Activated naive CD4-positive, alpha-beta T cell treated with anti-CD3 and anti-CD28 coated beads, Interleukin-2, amount 50 U/mL, for 72 hours (primary cell): ENCODE measurements around the gene PLEKHS1. TPM values are rescaled to one million over a fixed set of nuclear protein-coding genes. Genes with fewer than 3 reads are reported as not detected.

Experiments
- ATAC-seq, 2 donors: fragments of 150-1000 bp; cut with Tn5 transposase; 2 replicates each; pipeline ENCODE4 v1.10.0; 2021; ENCODE audit warnings: mild to moderate bottlenecking in 2 of 2, moderate library complexity in 2 of 2
- DNase-seq, 2 donors: peaks; one replicate each; pipeline ENCODE4 v3.0.0; 2021 to 2022; ENCODE audit warnings: low spot score in 2 of 2
- H3K27ac Mint-ChIP-seq, 2 donors: one replicate each; pipeline ENCODE4 v1.8.0; 2022; ENCODE audit warnings: mild to moderate bottlenecking in 2 of 2, mixed read lengths in 2 of 2
- H3K36me3 Mint-ChIP-seq, 2 donors: one replicate each; pipeline ENCODE4 v1.8.0; 2022; ENCODE audit warnings: mixed read lengths in 2 of 2
- H3K9me3 Mint-ChIP-seq, 2 donors: one replicate each; pipeline ENCODE4 v1.8.0; 2022; ENCODE audit warnings: mixed read lengths in 2 of 2
- total RNA-seq, 2 donors: library from RNA; stranded (reverse); gene quantifications; one replicate each; pipeline ENCODE4 v1.2.3, GENCODE V29; 2022

Gene PLEKHS1
- total RNA-seq, 2 donors from 2014 or later: not detected

DNA sequence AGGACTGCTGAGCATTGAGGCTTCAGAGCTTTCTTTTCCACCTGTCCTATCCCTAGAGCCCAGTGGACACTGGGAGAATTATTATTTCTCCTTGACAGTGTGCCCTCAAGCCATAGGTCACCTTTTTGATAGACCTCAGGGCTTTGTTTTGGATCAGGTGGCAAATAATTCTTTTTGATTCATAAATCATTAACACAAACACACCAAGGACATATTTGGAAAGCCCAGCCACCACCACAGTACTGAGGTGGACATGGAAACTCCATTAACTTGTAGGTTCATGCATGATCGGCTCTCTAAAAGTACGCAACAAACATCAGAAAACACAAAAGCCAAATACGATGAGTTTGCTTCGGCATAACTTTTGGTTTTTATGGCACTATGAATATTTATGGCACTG is 17.8 kb upstream of the PLEKHS1 start:
- H3K36me3 Mint-ChIP-seq: peaks cover 13 to 17% of the 10 kb centered on the region in 2 donors
- H3K27ac Mint-ChIP-seq: no peak overlapping the region
- DNase-seq (no peak), ATAC-seq (no peak)
- no peaks in the 10 kb centered on the region for H3K9me3 Mint-ChIP-seq

DNA sequence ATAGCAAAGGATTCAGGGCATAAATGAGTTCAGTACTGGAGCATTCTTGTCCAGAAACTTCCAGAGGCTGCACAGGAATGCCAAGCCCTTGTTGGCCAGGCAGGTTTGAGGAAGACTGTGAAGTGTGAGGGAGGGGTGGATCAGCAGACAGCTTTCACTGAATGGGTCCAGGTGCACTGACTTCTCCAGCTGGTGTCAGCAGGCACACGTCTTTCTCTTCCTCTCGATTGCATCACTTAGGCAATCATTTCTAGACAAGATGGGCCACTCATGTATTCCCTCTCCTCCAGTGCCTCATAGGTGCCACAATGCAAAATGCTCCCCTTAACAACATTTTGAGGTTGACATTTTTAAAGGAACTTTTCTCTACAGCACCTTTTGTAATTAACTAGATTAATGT is 15.6 kb upstream of the PLEKHS1 start:
- no peaks in the 10 kb centered on the region for H3K9me3 Mint-ChIP-seq
- H3K36me3 Mint-ChIP-seq: no peaks in the 10 kb centered on the region
- DNase-seq (no peak), ATAC-seq (peak in 1 of 2 donors; percentile 50)
- H3K27ac Mint-ChIP-seq: no peak overlapping the region

DNA sequence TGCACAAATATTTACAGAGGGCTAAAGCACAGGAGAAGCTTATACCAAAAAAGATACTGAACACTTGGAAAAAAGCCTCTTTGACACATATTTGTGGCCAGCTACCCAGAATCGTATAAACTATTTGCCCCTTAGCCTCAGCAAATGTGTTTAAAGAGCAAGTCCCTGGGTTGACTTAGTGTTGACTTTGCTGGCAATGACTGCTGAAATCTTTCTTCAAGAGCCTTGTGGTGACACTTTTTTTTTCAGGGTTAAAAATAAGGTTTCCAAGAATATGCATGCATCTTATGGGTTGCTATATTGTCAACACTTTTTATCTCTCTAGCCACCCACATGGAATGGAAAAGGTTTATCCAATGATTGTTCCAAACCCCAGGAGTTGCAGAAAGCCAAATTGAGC is 14.9 kb upstream of the PLEKHS1 start:
- ATAC-seq (no peak), DNase-seq (no peak)
- Mint-ChIP-seq H3K36me3 (no peaks in the 10 kb centered on the region), H3K9me3 (no peaks in the 10 kb centered on the region), H3K27ac (no peak overlapping the region)

GRCh38 chr10:113739031-113739430 is 12.5 kb upstream of the PLEKHS1 start:
- Mint-ChIP-seq H3K9me3 (no peaks in the 10 kb centered on the region), H3K36me3 (no peaks in the 10 kb centered on the region), H3K27ac (no peak overlapping the region)
- DNase-seq: no peak
- no peak for ATAC-seq

DNA sequence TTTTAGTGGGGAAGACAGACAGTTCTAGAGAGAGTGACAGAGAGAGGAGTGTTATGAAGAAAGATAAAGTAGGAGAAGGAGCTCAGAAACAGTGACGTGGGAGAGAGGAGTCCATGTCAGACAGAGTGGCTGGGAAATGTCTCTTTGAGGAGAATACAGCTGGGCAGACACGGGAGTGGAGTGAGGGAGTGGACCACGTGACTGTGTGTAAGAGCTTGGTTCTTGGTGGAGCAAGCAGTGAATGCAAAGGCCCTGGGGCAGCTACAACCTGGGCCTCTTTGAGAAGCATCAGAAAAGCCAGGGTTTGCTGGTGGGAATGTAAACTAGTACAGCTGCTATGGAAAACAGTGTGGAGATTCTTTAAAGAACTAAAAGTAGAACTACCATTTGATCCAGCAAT is 11.9 kb upstream of the PLEKHS1 start:
- ATAC-seq (no peak), DNase-seq (no peak)
- H3K36me3 Mint-ChIP-seq: no peaks in the 10 kb centered on the region
- no peaks in the 10 kb centered on the region for H3K9me3 Mint-ChIP-seq
- no peak overlapping the region for H3K27ac Mint-ChIP-seq

GRCh38 chr10:113740850-113741249 is 10.6 kb upstream of the PLEKHS1 start:
- DNase-seq (no peak), ATAC-seq (no peak)
- H3K9me3 Mint-ChIP-seq: no peaks in the 10 kb centered on the region
- H3K36me3 Mint-ChIP-seq: no peaks in the 10 kb centered on the region
- no peak overlapping the region for H3K27ac Mint-ChIP-seq

DNA sequence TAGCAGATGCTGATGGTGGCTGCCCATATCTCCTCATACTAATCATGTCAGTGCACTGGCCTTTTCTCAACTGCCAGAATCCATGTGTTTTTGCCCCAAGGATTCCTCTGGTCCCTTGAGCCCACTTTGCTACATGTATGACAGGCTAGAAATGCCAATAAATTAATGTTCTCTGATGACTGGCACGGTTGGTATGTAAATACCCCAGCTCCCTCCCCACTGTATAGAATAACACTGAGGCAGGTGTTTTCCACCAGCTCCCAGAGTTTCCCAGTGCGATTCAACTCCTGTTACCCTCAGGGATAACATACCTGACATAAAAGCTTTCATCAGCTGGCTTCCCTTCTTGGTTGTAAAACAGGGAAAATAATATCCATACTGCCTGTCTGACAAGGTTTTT is 9.0 kb upstream of the PLEKHS1 start:
- DNase-seq: no peak
- ATAC-seq: no peak
- no peaks in the 10 kb centered on the region for H3K36me3 Mint-ChIP-seq
- H3K27ac Mint-ChIP-seq: no peak overlapping the region
- H3K9me3 Mint-ChIP-seq: no peaks in the 10 kb centered on the region

DNA sequence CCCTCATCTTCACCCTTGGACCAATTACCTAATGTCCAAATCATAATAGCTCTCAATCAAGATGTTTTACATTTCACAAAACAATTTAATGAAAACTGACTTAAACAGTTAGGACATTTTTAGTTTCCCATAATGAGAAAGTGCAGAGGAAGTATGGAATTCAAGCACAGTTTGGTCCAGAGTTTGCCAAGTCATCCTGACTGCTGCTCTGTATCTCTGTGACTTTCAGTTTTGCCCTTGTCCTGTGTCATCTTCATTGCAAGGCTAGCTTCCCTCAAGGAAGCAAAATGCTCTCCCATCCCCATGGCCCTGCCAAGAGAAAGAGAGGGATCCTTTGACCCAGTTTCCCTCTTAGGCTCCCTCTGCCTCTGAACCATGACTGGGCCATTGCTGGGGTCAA is 7.9 kb upstream of the PLEKHS1 start:
- no peak for ATAC-seq
- Mint-ChIP-seq H3K36me3 (no peaks in the 10 kb centered on the region), H3K9me3 (no peaks in the 10 kb centered on the region), H3K27ac (no peak overlapping the region)
- no peak for DNase-seq

- no peak overlapping the region for H3K27ac Mint-ChIP-seq
- no peaks in the 10 kb centered on the region for H3K9me3 Mint-ChIP-seq
- H3K36me3 Mint-ChIP-seq: no peaks in the 10 kb centered on the region
- DNase-seq: no peak
- no peak for ATAC-seq
These were observed 6.1 kb upstream of the PLEKHS1 start for GRCh38 chr10:113745374-113745773.

GRCh38 chr10:113746217-113746957 is 5.1 kb upstream of the PLEKHS1 start:
- DNase-seq (no peak), ATAC-seq (no peak)
- Mint-ChIP-seq H3K9me3 (no peaks in the 10 kb centered on the region), H3K36me3 (no peaks in the 10 kb centered on the region), H3K27ac (no peak overlapping the region)

DNA sequence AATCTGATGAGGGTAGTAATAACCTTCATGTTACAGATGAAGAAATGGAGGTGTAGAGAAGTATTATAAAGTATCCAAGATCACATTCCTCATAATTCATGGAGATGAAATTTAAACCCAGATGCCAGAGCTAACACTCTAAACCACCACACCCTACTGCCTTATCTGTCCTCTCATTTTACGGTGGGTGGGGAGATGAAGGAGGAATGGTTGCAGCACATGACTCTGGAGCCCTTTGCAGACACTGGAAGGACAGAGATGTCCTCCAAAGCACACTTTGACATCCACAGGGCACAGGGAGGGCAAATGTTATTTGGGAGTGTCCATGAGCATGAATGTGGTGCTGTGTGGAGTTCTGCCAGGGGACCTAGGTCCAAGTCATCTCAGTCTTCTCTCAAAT is 1.1 kb downstream of the PLEKHS1 start:
- no peak overlapping the region for H3K27ac Mint-ChIP-seq
- ATAC-seq: no peak

DNA sequence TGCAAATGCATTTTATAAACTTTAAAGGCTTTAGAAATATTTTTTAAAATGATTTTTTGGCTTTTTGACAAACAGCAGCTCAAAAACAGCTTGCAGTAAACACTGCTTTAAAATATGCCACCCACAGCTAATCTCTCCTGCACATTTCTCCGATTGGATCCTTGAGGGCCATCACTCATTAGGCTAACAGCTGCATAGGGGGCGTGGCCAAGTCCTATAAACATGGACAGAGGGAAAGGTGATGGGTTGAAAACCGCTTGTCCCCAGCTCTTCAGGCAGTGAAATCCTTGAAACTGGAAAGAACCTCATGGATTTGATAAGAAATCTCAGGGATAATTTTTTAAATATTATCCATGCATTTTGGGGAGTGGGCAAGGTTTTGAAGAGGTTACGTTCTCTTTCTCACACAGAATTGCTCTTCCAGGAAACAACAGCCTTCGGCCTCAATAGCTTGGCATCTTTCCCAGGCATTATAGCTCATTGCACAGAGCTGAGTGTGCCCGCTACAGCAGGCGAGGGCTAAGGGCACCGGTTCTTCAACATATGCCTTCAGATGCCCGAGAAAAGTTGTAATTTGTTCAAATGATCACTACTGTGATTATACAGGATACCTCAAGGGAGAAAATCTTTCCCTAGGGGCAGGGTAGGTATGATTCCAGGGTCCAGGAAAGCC is 1.7 kb downstream of the PLEKHS1 start:
- H3K36me3 Mint-ChIP-seq: no peaks in the 10 kb centered on the region
- H3K27ac Mint-ChIP-seq: no peak overlapping the region
- no peaks in the 10 kb centered on the region for H3K9me3 Mint-ChIP-seq
- DNase-seq: no peak
- ATAC-seq: no peak

More for the DNA sequence above, 1.1 kb downstream of the PLEKHS1 start:
- no peak for DNase-seq
- no peaks in the 10 kb centered on the region for H3K9me3 Mint-ChIP-seq
- no peaks in the 10 kb centered on the region for H3K36me3 Mint-ChIP-seq

DNA sequence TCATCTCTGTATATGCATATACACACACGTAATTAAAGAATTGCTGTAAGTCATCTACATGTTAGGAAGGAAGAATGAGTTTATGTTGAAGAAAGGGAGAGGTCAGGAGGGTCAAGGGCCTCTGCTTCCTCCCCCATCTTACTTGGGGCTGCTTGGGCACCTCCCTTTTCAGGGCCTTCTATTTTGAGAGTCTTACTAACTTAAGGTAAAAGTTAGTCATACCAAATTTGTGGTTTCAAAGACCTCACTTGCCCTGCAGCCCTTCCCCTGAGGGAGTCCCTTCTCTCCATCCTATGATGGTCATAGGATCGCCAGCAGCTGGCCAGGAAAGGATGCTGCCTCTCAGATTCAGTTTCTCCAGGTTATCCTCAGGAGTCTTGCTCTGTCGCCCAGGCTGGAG is 2.6 kb downstream of the PLEKHS1 start:
- Mint-ChIP-seq H3K27ac (no peak overlapping the region), H3K9me3 (no peaks in the 10 kb centered on the region), H3K36me3 (no peaks in the 10 kb centered on the region)
- ATAC-seq (peak in 1 of 2 donors; percentile 41), DNase-seq (no peak)

DNA sequence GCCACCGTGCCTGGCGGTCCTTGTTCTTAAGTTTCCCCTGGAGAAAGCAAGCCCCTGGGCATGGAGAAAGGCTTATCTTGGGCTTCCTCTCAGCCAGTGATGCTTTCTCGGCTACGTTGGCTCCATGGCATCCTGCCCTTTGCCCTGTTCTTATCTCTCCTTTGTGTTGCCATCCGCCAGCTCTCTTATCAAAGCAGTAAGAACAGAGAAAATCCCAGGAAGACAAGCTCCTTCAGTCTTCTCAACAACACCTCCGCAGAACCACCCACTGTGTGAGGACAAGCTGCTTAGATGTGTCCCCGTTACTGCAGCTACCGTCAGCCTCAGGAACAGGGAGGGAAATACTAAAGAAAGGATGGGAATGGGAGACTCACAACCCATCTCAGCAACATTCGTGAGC is 3.3 kb downstream of the PLEKHS1 start:
- Mint-ChIP-seq H3K36me3 (no peaks in the 10 kb centered on the region), H3K27ac (no peak overlapping the region), H3K9me3 (no peaks in the 10 kb centered on the region)
- ATAC-seq (no peak), DNase-seq (no peak)

DNA sequence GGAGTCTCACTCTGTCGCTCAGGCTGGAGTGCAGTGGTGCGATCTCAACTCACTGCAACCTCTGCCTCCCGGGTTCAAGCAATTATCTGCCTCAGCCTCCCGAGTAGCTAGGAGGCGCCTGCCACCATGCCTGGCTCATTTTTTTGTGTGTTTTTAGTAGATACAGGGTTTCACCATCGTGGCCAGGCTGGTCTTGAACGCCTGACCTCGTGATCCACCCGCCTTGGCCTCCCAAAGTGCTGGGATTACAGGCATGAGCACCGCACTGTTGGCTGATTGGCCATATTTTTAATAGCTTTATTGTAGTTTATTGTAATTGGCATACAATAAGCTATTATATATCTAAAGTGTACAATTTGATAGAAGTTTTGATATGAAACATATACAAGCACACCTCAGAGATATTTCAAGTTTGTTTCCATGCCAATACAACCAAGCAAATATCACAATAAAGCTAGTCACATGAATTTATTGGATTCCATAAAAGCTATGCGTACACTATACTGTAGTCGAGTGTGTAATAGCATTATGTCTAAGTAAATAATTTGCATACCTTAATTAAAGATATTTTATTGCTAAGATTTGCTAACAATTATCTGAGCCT is 5.6 kb downstream of the PLEKHS1 start:
- ATAC-seq (no peak), DNase-seq (no peak)
- Mint-ChIP-seq H3K36me3 (no peaks in the 10 kb centered on the region), H3K9me3 (no peaks in the 10 kb centered on the region), H3K27ac (no peak overlapping the region)

DNA sequence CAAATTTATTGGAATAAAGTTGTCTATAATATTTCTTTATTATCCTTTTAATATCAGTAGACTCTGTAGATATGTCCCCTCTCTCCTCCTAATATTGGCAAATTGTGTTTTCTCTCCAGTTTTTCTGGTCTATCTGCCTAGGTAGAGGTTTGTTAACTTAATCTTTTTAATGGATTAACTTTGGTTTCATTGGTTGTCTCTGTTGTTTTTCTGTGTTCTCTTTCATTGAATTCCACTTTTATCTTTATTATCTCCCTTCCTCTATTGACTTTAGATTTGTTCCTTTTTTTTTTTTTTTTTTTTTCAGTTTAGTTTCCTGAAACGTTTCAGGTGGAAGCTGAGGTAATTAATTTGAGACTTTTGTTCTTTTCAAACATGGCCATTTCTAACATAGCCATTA is 10.6 kb downstream of the PLEKHS1 start:
- Mint-ChIP-seq H3K36me3 (no peaks in the 10 kb centered on the region), H3K9me3 (peaks cover 0 to 3% of the 10 kb centered on the region in 2 donors), H3K27ac (no peak overlapping the region)
- ATAC-seq (no peak), DNase-seq (no peak)

DNA sequence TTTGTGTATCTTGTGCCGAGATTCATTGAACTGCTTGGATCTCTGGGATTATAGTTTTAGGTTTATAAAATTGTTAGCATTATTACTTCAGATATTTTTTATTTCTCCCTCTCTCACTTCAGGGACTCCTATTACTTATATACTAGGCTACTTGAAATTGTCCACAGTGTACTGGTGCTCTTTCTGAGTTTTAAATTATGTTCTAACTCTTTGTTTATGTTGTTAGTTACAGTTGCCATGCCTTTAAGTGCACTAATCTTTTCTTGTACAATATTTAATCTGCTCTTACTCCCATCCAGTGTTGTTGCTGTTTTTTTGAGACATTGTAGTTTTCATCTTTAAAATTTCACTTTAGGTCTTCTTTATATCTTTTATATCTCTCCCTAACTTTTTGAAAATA is 13.1 kb downstream of the PLEKHS1 start:
- no peak for DNase-seq
- Mint-ChIP-seq H3K36me3 (no peaks in the 10 kb centered on the region), H3K9me3 (peaks cover 0 to 3% of the 10 kb centered on the region in 2 donors), H3K27ac (no peak overlapping the region)
- ATAC-seq: no peak

DNA sequence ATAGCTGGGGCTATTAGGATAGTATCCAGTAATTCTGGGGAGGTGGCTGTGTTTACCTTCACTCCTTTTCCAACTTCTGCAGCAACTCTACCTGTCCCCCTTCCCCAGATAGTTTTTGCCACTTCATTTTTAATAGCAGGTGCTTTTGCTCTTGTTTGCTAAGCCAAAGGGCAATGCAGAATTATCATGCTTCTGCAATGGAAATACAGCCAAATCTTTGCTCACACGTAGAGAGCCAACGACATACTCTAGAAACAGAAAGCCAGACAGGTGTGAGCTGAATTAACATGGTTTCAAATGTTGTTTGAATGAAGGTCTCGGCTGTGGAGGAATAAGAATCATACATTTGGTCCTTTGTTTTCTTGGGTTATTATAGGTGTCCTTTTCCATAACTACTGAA is 14.4 kb downstream of the PLEKHS1 start:
- no peak for ATAC-seq
- Mint-ChIP-seq H3K9me3 (peaks cover 0 to 3% of the 10 kb centered on the region in 2 donors), H3K36me3 (no peaks in the 10 kb centered on the region), H3K27ac (no peak overlapping the region)
- DNase-seq: no peak
